ENCODE measurements around the gene MAP1S. TPM values are rescaled to one million over a fixed set of nuclear protein-coding genes. Genes with fewer than 3 reads are reported as not detected.

MAP1S gene
- total and polyA plus RNA-seq, 2 of the 13 experiments (the other 11 are each of a cell fraction or from before 2014, with no cell fraction given): 3.8 to 7.3 TPM

GRCh38 chr19:17747205-17748098 lies 28.2 kb downstream of the MAP1S start (continued):
- peak; percentile 60 for TF ChIP-seq ZNF687 (CRISPR knock-in tag; IDR thresholded peaks at IDR 0.05)
- TF ChIP-seq CHD4 (IDR thresholded peaks at IDR 0.05; ENCODE audit: borderline replicate concordance, low read length): peak; percentile 61; the same call in 1 of the 2 replicates
- TF ChIP-seq POLR2G (IDR thresholded peaks at IDR 0.05; ENCODE audit: low read depth, low read length): no peak
- TF ChIP-seq, protein P1, sequence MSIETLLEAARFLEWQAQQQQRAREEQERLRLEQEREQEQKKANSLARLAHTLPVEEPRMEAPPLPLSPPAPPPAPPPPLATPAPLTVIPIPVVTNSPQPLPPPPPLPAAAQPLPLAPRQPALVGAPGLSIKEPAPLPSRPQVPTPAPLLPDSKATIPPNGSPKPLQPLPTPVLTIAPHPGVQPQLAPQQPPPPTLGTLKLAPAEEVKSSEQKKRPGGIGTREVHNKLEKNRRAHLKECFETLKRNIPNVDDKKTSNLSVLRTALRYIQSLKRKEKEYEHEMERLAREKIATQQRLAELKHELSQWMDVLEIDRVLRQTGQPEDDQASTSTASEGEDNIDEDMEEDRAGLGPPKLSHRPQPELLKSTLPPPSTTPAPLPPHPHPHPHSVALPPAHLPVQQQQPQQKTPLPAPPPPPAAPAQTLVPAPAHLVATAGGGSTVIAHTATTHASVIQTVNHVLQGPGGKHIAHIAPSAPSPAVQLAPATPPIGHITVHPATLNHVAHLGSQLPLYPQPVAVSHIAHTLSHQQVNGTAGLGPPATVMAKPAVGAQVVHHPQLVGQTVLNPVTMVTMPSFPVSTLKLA (IDR thresholded peaks at IDR 0.05): no peak
- TF ChIP-seq KLF12 (CRISPR knock-in tag; IDR thresholded peaks at IDR 0.05; ENCODE audit: borderline replicate concordance): 0 out of 2 replicates have a peak, but pooled peaks have one; percentile 32
- peak; percentile 71 for TF ChIP-seq ZFP36 (IDR thresholded peaks at IDR 0.05; ENCODE audit: borderline replicate concordance, low read depth, low read length, partially characterized antibody)
- no peak for TF ChIP-seq ELF3 (CRISPR knock-in tag; IDR thresholded peaks at IDR 0.05)
- TF ChIP-seq CREB1 (IDR thresholded peaks at IDR 0.05): peak; percentile 48; the same call in 1 of the 2 replicates
- TF ChIP-seq CREB1 (CRISPR knock-in tag; IDR thresholded peaks at IDR 0.05): no peak
- no peak for TF ChIP-seq YEATS2 (CRISPR knock-in tag; IDR thresholded peaks at IDR 0.05; ENCODE audit: borderline replicate concordance)
- no peak for TF ChIP-seq KLF11 (CRISPR knock-in tag; IDR thresholded peaks at IDR 0.05)
- no peak for TF ChIP-seq ARNTL (CRISPR knock-in tag; IDR thresholded peaks at IDR 0.05)
- no peak for TF ChIP-seq NONO (IDR thresholded peaks at IDR 0.05)
- no peak for TF ChIP-seq NONO (CRISPR knock-in tag; conservative IDR thresholded peaks at IDR 0.05)
- no peak for TF ChIP-seq ZNF30 (CRISPR knock-in tag; IDR thresholded peaks at IDR 0.05)
- no peak for TF ChIP-seq CREB3 (CRISPR knock-in tag; IDR thresholded peaks at IDR 0.05)
- no peak for TF ChIP-seq ELF1 (CRISPR knock-in tag; IDR thresholded peaks at IDR 0.05)
- peak; percentile 35; the same call in 1 of the 2 replicates for TF ChIP-seq RFXAP (CRISPR knock-in tag; IDR thresholded peaks at IDR 0.05; ENCODE audit: borderline replicate concordance)
- peak; percentile 57; the same call in 1 of the 2 replicates for TF ChIP-seq ADNP (CRISPR knock-in tag; IDR thresholded peaks at IDR 0.05)
- TF ChIP-seq, protein P2, sequence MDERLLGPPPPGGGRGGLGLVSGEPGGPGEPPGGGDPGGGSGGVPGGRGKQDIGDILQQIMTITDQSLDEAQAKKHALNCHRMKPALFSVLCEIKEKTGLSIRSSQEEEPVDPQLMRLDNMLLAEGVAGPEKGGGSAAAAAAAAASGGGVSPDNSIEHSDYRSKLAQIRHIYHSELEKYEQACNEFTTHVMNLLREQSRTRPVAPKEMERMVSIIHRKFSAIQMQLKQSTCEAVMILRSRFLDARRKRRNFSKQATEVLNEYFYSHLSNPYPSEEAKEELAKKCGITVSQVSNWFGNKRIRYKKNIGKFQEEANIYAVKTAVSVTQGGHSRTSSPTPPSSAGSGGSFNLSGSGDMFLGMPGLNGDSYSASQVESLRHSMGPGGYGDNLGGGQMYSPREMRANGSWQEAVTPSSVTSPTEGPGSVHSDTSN (CRISPR knock-in tag; IDR thresholded peaks at IDR 0.05): no peak
- TF ChIP-seq, protein P3, sequence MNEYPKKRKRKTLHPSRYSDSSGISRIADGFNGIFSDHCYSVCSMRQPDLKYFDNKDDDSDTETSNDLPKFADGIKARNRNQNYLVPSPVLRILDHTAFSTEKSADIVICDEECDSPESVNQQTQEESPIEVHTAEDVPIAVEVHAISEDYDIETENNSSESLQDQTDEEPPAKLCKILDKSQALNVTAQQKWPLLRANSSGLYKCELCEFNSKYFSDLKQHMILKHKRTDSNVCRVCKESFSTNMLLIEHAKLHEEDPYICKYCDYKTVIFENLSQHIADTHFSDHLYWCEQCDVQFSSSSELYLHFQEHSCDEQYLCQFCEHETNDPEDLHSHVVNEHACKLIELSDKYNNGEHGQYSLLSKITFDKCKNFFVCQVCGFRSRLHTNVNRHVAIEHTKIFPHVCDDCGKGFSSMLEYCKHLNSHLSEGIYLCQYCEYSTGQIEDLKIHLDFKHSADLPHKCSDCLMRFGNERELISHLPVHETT (CRISPR knock-in tag; conservative IDR thresholded peaks at IDR 0.05): no peak
- TF ChIP-seq HOXD1 (CRISPR knock-in tag; IDR thresholded peaks at IDR 0.05): no peak
